ENCODE measurements around the gene CHRNA7. TPM values are rescaled to one million over a fixed set of nuclear protein-coding genes. Genes with fewer than 3 reads are reported as not detected.

Gene CHRNA7
- total RNA-seq, 1 donor = under 0.01 TPM

GRCh38 chr15:32124726-32125125 is 94.4 kb downstream of the CHRNA7 start:
- no peak for TF ChIP-seq CTCF (IDR thresholded peaks at IDR 0.05; ENCODE audit: extremely low read depth, low read depth, low read length)
- Histone ChIP-seq H3K79me2 (ENCODE audit: insufficient read depth, low read length) (no peaks in the 10 kb centered on the region), H3K27ac (ENCODE audit: low read depth, low read length) (no peak overlapping the region), H2AFZ (ENCODE audit: low read length) (no peak overlapping the region), H3K9me3 (ENCODE audit: low read depth, low read length) (no peaks in the 10 kb centered on the region), H3K27me3 (ENCODE audit: insufficient read depth, low read length) (no peaks in the 10 kb centered on the region), H4K20me1 (ENCODE audit: insufficient read depth, low read length) (no peaks in the 10 kb centered on the region), H3K4me3 (ENCODE audit: insufficient read depth, low read length) (no peak overlapping the region), H3K4me2 (ENCODE audit: insufficient read depth, low read length) (no peak overlapping the region), H3K4me1 (ENCODE audit: insufficient read depth, low read length) (no peaks in the 10 kb centered on the region), H3K36me3 (ENCODE audit: insufficient read depth, low read length) (no peaks in the 10 kb centered on the region)
- no peak for DNase-seq (ENCODE audit: insufficient read length, low spot score, missing footprints)

- H3K36me3 ChIP-seq (ENCODE audit: insufficient read depth, low read length) = no peaks in the 10 kb centered on the region
- no peak overlapping the region for H3K4me2 ChIP-seq (ENCODE audit: insufficient read depth, low read length)
- no peak for TF ChIP-seq CTCF (IDR thresholded peaks at IDR 0.05; ENCODE audit: extremely low read depth, low read depth, low read length)
- H3K4me3 ChIP-seq (ENCODE audit: insufficient read depth, low read length) = no peak overlapping the region
- no peaks in the 10 kb centered on the region for H3K9me3 ChIP-seq (ENCODE audit: low read depth, low read length)
- H2AFZ ChIP-seq (ENCODE audit: low read length) = no peak overlapping the region
- no peaks in the 10 kb centered on the region for H3K79me2 ChIP-seq (ENCODE audit: insufficient read depth, low read length)
- H3K27me3 ChIP-seq (ENCODE audit: insufficient read depth, low read length) = no peaks in the 10 kb centered on the region
- no peak for DNase-seq (ENCODE audit: insufficient read length, low spot score, missing footprints)
- no peak overlapping the region for H3K27ac ChIP-seq (ENCODE audit: low read depth, low read length)
- H4K20me1 ChIP-seq (ENCODE audit: insufficient read depth, low read length) = no peaks in the 10 kb centered on the region
- H3K4me1 ChIP-seq (ENCODE audit: insufficient read depth, low read length) = no peaks in the 10 kb centered on the region
These were observed 95.3 kb downstream of the CHRNA7 start for GRCh38 chr15:32125595-32125994.

- Histone ChIP-seq H3K9me3 (ENCODE audit: low read depth, low read length) (peaks cover 4% of the 10 kb centered on the region), H4K20me1 (ENCODE audit: insufficient read depth, low read length) (no peaks in the 10 kb centered on the region), H3K4me3 (ENCODE audit: insufficient read depth, low read length) (no peak overlapping the region), H3K27ac (ENCODE audit: low read depth, low read length) (no peak overlapping the region), H3K4me2 (ENCODE audit: insufficient read depth, low read length) (no peak overlapping the region), H3K36me3 (ENCODE audit: insufficient read depth, low read length) (no peaks in the 10 kb centered on the region), H3K27me3 (ENCODE audit: insufficient read depth, low read length) (no peaks in the 10 kb centered on the region), H3K4me1 (ENCODE audit: insufficient read depth, low read length) (no peaks in the 10 kb centered on the region), H3K79me2 (ENCODE audit: insufficient read depth, low read length) (no peaks in the 10 kb centered on the region), H2AFZ (ENCODE audit: low read length) (no peak overlapping the region)
- DNase-seq (ENCODE audit: insufficient read length, low spot score, missing footprints) = no peak
- no peak for TF ChIP-seq CTCF (IDR thresholded peaks at IDR 0.05; ENCODE audit: extremely low read depth, low read depth, low read length)
These were observed 99.5 kb downstream of the CHRNA7 start for GRCh38 chr15:32129815-32130214.

- Histone ChIP-seq H4K20me1 (ENCODE audit: insufficient read depth, low read length) (no peaks in the 10 kb centered on the region), H3K9me3 (ENCODE audit: low read depth, low read length) (peaks cover 4% of the 10 kb centered on the region), H3K79me2 (ENCODE audit: insufficient read depth, low read length) (no peaks in the 10 kb centered on the region), H3K4me2 (ENCODE audit: insufficient read depth, low read length) (no peak overlapping the region), H3K4me1 (ENCODE audit: insufficient read depth, low read length) (no peaks in the 10 kb centered on the region), H3K36me3 (ENCODE audit: insufficient read depth, low read length) (no peaks in the 10 kb centered on the region), H3K4me3 (ENCODE audit: insufficient read depth, low read length) (no peak overlapping the region), H2AFZ (ENCODE audit: low read length) (no peak overlapping the region), H3K27me3 (ENCODE audit: insufficient read depth, low read length) (no peaks in the 10 kb centered on the region), H3K27ac (ENCODE audit: low read depth, low read length) (no peak overlapping the region)
- TF ChIP-seq CTCF (IDR thresholded peaks at IDR 0.05; ENCODE audit: extremely low read depth, low read depth, low read length) = no peak
- no peak for DNase-seq (ENCODE audit: insufficient read length, low spot score, missing footprints)
These were observed 100.5 kb downstream of the CHRNA7 start for GRCh38 chr15:32130823-32131222.

Data from osteoblast (primary cell).